ENCODE results near the gene ANGPTL4. TPM values are rescaled to one million over a fixed set of nuclear protein-coding genes. Genes with fewer than 3 reads are reported as not detected.
"Not testable (repeated sequence)": the region's sequence is repeated elsewhere in the genome, so short reads cannot be mapped to it uniquely, and the experiment has no call there.

The ANGPTL4 gene
- total RNA-seq, 1 donor from 2014 or later = not detected

DNA sequence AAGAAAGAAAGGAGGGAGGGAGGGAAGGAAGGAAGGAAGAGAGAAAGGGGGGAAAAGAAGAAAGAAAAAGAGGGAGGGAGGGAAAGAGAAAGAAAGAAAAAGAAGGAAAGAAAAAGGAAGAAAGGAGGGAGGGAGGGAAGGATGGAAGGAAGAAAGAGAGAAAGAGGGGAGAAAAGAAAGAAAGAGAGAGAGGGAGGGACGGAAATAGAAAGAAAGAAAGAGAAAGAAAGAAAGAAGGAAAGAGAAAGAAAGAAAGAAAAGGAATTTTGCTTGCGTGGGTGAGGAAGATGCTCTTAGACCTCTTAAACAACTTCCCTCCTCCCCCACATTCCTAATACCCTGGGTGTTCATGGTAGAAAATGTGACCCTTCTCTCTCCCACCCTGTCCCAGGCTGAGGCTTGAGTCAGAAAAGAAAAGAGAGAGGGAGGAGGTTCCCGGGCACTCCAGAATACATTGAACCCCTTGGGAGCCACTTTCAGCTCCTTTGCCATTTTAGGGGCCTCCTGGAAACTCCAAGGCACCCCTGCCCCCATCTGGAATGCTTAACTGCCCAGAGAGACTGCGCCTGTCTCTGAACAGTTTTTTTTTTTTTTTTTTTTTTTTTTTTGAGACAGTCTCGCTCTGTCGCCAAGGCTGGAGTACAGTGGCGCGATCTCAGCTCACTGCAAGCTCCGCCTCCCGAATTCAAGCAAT lies 11.7 kb upstream of the ANGPTL4 start:
- Histone ChIP-seq H3K9ac (no peak overlapping the region), H3K27ac (no peak overlapping the region), H3K27me3 (peaks cover 3% of the 10 kb centered on the region), H3K36me3 (no peaks in the 10 kb centered on the region), H3K4me1 (peaks cover 7% of the 10 kb centered on the region), H2AFZ (replicated peaks) (peak overlapping the region; percentile 86), H3K4me3 (peak overlapping the region; percentile 33), H3K9me3 (ENCODE audit: low read depth) (no peaks in the 10 kb centered on the region), H3K4me2 (peak overlapping the region; percentile 71), H3F3A (ENCODE audit: low read depth) (peaks cover 17% of the 10 kb centered on the region), H3K79me2 (ENCODE audit: low read depth) (no peaks in the 10 kb centered on the region), H4K20me1 (ENCODE audit: low read depth) (no peaks in the 10 kb centered on the region)
- DNase-seq (ENCODE audit: low spot score) = peak; percentile 50
- Mint-ChIP-seq H3K4me3 (peak overlapping the region; percentile 70), H3K4me1 (peaks cover 16% of the 10 kb centered on the region), H3K27ac (peak overlapping the region; percentile 53), H3K36me3 (no peaks in the 10 kb centered on the region), H3K9me3 (no peaks in the 10 kb centered on the region), H3K27me3 (ENCODE audit: insufficient read depth, low read depth) (peaks cover 4% of the 10 kb centered on the region)
- TF ChIP-seq EZH2phosphoT487 (IDR thresholded peaks at IDR 0.05) = no peak
- no peak for TF ChIP-seq EZH2 (IDR thresholded peaks at IDR 0.05)
- TF ChIP-seq, protein P1, sequence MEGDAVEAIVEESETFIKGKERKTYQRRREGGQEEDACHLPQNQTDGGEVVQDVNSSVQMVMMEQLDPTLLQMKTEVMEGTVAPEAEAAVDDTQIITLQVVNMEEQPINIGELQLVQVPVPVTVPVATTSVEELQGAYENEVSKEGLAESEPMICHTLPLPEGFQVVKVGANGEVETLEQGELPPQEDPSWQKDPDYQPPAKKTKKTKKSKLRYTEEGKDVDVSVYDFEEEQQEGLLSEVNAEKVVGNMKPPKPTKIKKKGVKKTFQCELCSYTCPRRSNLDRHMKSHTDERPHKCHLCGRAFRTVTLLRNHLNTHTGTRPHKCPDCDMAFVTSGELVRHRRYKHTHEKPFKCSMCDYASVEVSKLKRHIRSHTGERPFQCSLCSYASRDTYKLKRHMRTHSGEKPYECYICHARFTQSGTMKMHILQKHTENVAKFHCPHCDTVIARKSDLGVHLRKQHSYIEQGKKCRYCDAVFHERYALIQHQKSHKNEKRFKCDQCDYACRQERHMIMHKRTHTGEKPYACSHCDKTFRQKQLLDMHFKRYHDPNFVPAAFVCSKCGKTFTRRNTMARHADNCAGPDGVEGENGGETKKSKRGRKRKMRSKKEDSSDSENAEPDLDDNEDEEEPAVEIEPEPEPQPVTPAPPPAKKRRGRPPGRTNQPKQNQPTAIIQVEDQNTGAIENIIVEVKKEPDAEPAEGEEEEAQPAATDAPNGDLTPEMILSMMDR (IDR thresholded peaks at IDR 0.05) = no peak

DNA sequence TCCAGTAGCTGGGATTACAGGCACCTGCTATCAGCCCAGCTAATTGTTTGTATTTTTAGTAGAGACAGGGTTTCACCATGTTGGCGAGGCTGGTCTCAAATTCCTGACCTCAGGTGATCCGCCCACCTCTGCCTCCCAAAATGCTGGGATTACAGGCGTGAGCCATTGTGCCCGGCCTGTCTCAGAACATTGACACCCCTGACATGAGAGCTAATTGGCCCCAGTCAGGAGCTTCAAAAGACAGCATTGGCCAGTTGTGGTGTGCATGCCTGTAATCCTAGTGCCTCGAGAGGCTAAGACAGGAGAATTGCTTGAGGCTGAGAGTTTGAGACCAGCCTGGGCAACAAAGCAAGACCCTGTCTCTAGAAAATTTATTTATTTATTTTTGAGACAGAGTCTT lies 11.1 kb upstream of the ANGPTL4 start:
- H3K4me2 ChIP-seq = peak overlapping the region; percentile 71
- peaks cover 14% of the 10 kb centered on the region for H3K4me1 Mint-ChIP-seq
- H3K9ac ChIP-seq; H3K79me2 ChIP-seq (ENCODE audit: low read depth); H3K4me1 ChIP-seq; H3K4me3 Mint-ChIP-seq; H3K27ac Mint-ChIP-seq; H3K36me3 Mint-ChIP-seq; H3K27ac ChIP-seq; H4K20me1 ChIP-seq (ENCODE audit: low read depth); H3K27me3 ChIP-seq; H3K9me3 ChIP-seq (ENCODE audit: low read depth); H3K27me3 Mint-ChIP-seq (ENCODE audit: insufficient read depth, low read depth); H3K9me3 Mint-ChIP-seq; H3K36me3 ChIP-seq: not testable (repeated sequence)
- peak; percentile 53 for DNase-seq (ENCODE audit: low spot score)
- peak overlapping the region; percentile 86 for H2AFZ ChIP-seq (replicated peaks)
- peak overlapping the region; percentile 33 for H3K4me3 ChIP-seq
- peaks cover 17% of the 10 kb centered on the region for H3F3A ChIP-seq (ENCODE audit: low read depth)

DNA sequence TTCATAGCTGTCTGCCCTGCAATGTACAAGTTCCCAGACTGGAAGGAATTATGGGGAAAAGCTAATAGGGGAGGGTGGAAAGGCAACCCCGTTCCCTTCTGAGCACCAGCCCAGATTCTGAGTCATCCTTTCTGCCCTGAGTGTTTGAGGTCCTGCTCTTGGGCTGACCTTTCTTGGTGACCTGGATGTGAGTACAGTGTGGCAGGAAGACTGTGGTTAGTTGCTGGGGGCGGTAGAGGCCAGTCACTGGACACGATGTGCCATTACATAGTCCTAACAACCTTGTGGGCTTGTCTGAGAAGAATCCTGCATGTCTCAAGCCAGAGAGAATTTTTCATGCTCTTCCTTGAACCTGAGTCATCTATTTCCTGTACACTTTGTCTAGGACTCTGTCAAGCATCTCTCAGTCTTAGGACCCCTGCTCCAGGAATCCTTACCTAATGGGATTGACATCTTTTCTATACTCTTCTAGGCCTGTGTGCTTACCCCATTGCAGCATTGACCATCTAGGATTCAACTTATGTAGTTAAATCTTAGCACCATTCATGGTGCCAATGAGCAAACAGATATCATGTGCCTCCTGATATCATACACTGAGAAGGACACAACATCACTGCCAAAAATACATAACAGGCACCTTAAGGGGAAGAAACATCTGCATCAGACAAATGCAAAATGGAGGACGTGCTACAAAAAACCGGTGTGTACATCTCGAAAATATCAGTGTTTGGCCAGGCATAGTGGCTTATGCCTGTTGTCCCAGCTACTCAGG lies 8.1 kb upstream of the ANGPTL4 start:
- H3K4me2 ChIP-seq = no peak overlapping the region
- H3K36me3 ChIP-seq = no peaks in the 10 kb centered on the region
- peaks cover 7% of the 10 kb centered on the region for H3K4me1 ChIP-seq
- TF ChIP-seq, protein P1 (IDR thresholded peaks at IDR 0.05) = no peak
- TF ChIP-seq EZH2 (IDR thresholded peaks at IDR 0.05) (no peak), EZH2phosphoT487 (IDR thresholded peaks at IDR 0.05) (no peak)
- no peak overlapping the region for H3K4me3 ChIP-seq
- H2AFZ ChIP-seq (replicated peaks) = no peak overlapping the region
- Mint-ChIP-seq H3K27ac (no peak overlapping the region), H3K27me3 (ENCODE audit: insufficient read depth, low read depth) (peaks cover 5% of the 10 kb centered on the region), H3K4me1 (peaks cover 13% of the 10 kb centered on the region), H3K9me3 (no peaks in the 10 kb centered on the region), H3K4me3 (no peak overlapping the region), H3K36me3 (no peaks in the 10 kb centered on the region)
- H4K20me1 ChIP-seq (ENCODE audit: low read depth) = no peaks in the 10 kb centered on the region
- no peak overlapping the region for H3K27ac ChIP-seq
- no peaks in the 10 kb centered on the region for H3K9me3 ChIP-seq (ENCODE audit: low read depth)
- DNase-seq (ENCODE audit: low spot score) = no peak
- peaks cover 3% of the 10 kb centered on the region for H3K27me3 ChIP-seq
- no peak overlapping the region for H3K9ac ChIP-seq
- H3K79me2 ChIP-seq (ENCODE audit: low read depth) = no peaks in the 10 kb centered on the region
- H3F3A ChIP-seq (ENCODE audit: low read depth) = peaks cover 17% of the 10 kb centered on the region
